ENCODE data around the gene HMGXB4. TPM values are rescaled to one million over a fixed set of nuclear protein-coding genes. Genes with fewer than 3 reads are reported as not detected.

Gene HMGXB4
- total RNA-seq, 4 donors from 2014 or later: 13.8 to 24.7 (median 19.9) TPM

DNA sequence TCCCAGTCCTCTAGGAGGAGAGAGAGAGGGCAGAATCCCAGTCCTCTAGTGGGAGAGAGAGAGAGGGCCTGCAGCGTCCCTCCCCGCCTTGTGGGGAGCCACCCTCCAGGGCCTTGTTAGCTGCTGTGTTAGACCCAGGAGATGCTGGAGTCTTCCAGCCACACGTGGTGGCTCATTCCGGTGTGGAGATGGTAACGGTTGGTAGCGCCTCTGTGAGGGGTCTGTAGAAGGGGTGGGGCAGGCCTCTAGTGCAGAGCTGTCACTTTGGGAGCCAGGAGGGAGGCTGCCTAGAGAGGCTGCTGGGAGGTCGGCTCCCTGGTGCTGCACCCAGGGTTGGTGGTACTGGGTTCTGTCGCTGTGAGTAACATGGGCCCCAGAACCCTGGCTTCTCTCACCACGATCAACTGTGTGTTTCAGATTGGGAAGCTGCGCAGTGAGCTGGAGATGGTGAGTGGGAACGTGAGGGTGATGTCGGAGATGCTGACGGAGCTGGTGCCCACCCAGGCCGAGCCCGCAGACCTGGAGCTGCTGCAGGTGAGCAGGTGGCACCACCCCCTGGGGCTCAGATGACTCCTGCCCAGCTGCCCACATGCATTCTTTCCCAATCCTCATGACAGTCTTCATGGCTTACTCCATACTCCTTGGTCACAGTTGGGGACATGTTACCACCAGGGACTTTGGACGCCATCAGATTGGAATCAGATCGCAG, 69.7 kb downstream of the HMGXB4 start:
- H3K36me3 ChIP-seq: peaks cover 70 to 71% of the 10 kb centered on the region in 2 donors

DNA sequence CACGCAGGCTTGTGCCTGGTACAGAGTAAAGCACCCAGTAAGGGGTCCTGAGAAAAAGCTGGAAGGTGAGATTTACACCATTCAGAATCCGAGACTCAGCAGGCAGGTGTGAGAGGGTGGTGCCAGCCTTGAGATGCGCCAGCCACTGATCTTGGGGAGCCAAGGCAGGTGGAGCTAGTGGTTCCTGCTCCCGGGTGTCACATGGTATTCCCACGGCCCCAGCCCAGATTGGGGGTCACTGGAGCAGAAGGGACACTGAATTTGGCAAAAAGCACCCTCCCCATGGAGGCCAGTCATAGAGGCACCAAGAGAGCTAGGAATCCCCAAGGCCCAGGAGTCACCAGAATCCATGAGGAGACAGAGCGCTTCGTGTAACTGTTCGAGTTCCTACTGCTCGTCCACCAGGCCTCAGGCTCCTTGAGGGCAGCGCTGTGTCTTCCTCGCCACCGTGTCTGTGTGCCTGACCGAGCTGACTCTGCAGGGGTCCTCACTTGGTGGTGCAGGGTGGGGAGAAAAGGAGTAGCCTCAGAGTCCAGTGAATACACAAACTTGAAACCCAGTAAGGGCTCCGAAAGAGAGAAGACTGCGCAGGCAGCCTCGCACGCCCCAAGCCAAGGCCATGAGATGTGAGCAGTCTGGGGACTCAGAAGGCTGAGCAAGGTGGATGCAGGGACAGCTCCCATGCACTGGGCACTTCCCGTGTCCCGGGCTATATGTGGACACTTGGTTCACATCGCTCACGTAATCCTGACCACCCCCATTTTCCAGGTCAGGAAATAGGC, 70.6 kb downstream of the HMGXB4 start:
- Histone ChIP-seq H3K9me3 (no peaks in the 10 kb centered on the region), H3K27me3 (no peaks in the 10 kb centered on the region), H3K4me1 (peaks cover 0 to 8% of the 10 kb centered on the region in 2 donors), H3K27ac (no peak overlapping the region), H3K36me3 (peaks cover 69 to 73% of the 10 kb centered on the region in 2 donors), H3K4me3 (replicated peaks in 1 of 3) (no peak overlapping the region)
- 86 to 95% methylated on average over 21 of the region's 21 CpGs for WGBS, 2 donors
- intact Hi-C loops (cut with DNase I): no loop called here
- no peak for DNase-seq
- TF ChIP-seq, protein P1, sequence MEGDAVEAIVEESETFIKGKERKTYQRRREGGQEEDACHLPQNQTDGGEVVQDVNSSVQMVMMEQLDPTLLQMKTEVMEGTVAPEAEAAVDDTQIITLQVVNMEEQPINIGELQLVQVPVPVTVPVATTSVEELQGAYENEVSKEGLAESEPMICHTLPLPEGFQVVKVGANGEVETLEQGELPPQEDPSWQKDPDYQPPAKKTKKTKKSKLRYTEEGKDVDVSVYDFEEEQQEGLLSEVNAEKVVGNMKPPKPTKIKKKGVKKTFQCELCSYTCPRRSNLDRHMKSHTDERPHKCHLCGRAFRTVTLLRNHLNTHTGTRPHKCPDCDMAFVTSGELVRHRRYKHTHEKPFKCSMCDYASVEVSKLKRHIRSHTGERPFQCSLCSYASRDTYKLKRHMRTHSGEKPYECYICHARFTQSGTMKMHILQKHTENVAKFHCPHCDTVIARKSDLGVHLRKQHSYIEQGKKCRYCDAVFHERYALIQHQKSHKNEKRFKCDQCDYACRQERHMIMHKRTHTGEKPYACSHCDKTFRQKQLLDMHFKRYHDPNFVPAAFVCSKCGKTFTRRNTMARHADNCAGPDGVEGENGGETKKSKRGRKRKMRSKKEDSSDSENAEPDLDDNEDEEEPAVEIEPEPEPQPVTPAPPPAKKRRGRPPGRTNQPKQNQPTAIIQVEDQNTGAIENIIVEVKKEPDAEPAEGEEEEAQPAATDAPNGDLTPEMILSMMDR (IDR thresholded peaks at IDR 0.05): no peak
- no peak for TF ChIP-seq POLR2A (IDR thresholded peaks at IDR 0.05)

More for the DNA sequence above, 69.7 kb downstream of the HMGXB4 start:
- DNase-seq: no peak
- 95 to 96% methylated on average over 12 to 17 of the region's 17 CpGs for WGBS, 2 donors
- no peak overlapping the region for H3K27ac ChIP-seq
- no peak overlapping the region for H3K4me3 ChIP-seq (replicated peaks in 1 of 3)
- H3K27me3 ChIP-seq: no peaks in the 10 kb centered on the region
- H3K9me3 ChIP-seq: no peaks in the 10 kb centered on the region
- intact Hi-C loops (cut with DNase I): no loop called here
- TF ChIP-seq, protein P1 (IDR thresholded peaks at IDR 0.05): no peak
- no peak for TF ChIP-seq POLR2A (IDR thresholded peaks at IDR 0.05)
- peaks cover 0 to 8% of the 10 kb centered on the region in 2 donors for H3K4me1 ChIP-seq

DNA sequence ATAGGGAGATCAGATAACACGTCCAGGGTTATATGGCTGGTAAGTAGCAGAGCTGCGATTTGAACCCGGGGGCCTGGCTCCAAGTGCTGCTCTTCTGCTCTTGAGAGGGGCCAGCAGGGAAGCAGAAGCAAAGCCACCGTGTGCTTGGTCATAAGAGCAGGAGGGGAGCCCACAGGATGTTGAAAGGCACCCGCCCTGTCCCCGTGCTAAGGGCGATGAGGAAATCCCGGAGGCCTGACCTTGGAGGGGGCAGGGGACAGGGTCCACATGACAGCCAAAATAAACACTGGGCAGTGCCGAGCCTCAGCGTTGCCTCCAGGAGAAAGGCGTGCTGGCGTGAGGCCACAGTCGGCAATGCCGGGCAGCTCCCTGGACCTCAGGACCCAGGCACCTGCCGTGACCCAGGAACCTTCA, 71.2 kb downstream of the HMGXB4 start:
- Histone ChIP-seq H3K27ac (no peak overlapping the region), H3K4me1 (peaks cover 0 to 8% of the 10 kb centered on the region in 2 donors), H3K36me3 (peaks cover 69 to 75% of the 10 kb centered on the region in 2 donors), H3K27me3 (no peaks in the 10 kb centered on the region), H3K4me3 (replicated peaks in 1 of 3) (no peak overlapping the region), H3K9me3 (no peaks in the 10 kb centered on the region)
- WGBS, 2 donors: 75 to 85% methylated on average over 15 of the region's 15 CpGs
- peak in 1 of 2 donors; percentile 13 for DNase-seq
- intact Hi-C loops (cut with DNase I): no loop called here
- TF ChIP-seq, protein P1 (IDR thresholded peaks at IDR 0.05): no peak
- TF ChIP-seq POLR2A (IDR thresholded peaks at IDR 0.05): no peak

DNA sequence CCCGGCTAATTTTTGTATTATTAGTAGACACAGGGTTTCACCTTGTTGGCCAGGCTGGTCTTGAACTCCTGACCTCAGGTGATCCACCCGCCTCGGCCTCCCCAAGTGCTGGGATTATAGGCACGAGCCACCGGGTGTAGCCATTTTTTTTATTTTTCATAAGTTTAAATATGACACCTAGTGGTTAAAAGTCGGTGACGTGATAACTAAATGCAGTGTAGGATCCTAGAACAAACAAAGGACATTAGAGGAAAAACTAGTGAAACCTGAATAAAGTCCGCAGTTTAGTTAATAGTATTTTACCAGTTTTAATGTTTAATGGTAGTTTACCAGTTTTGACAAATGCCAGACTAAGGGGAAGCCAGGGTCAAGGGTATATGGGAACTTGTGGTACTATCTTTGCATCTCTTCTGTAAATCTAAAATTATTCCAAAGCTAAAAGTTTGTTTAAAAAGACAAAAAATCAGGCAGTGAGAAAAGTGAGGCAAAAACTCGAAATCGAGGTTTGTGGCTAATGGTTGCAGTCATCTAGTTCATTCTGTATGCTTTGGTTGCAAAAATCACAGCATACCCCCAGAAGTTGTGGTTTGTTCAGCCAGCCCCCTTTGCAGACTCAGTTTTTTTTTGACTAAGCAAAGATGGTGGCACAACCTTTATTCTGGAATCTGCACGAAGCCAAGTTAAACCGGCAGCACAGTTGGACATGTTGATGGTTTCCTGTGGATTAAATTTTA, 72.0 kb downstream of the HMGXB4 start:
- Histone ChIP-seq H3K36me3 (peaks cover 71 to 77% of the 10 kb centered on the region in 2 donors), H3K9me3 (no peaks in the 10 kb centered on the region), H3K4me3 (replicated peaks in 1 of 3) (no peak overlapping the region), H3K4me1 (peaks cover 0 to 8% of the 10 kb centered on the region in 2 donors), H3K27me3 (no peaks in the 10 kb centered on the region), H3K27ac (no peak overlapping the region)
- no peak for DNase-seq
- WGBS, 2 donors: 86 to 89% methylated on average over 12 of the region's 12 CpGs
- intact Hi-C loops (cut with DNase I): no loop called here
- no peak for TF ChIP-seq POLR2A (IDR thresholded peaks at IDR 0.05)
- TF ChIP-seq, protein P1 (IDR thresholded peaks at IDR 0.05): no peak

All from thyroid gland (tissue), 4 donors.